Peyer's patch (tissue), 4 donors: Measurements from ENCODE around the gene STAM2.
"Not testable (repeated sequence)": the region's sequence is repeated elsewhere in the genome, so short reads cannot be mapped to it uniquely, and the experiment has no call there.

Experiments used
- POLR2A ChIP-seq, 2 donors: fragments of 450-650 bp; IDR thresholded peaks; one replicate each; pipeline ENCODE4 v1.5.1; 2017; ENCODE audit warnings: antibody characterized with exemption in 2 of 2, mild to moderate bottlenecking in 2 of 2, moderate library complexity in 2 of 2
- TF ChIP-seq, protein P1 (sequence below), 6 experiments: fragments of 450-650 bp in 4 of 6; fragments of 200-600 bp in 2 of 6; sonication (generic) in 1 of 6; IDR thresholded peaks; one replicate each; pipeline ENCODE4 v1.5.1; 2017 to 2019; ENCODE audit warnings: antibody characterized with exemption in 6 of 6, mild to moderate bottlenecking in 3 of 6, moderate library complexity in 1 of 6

DNA sequence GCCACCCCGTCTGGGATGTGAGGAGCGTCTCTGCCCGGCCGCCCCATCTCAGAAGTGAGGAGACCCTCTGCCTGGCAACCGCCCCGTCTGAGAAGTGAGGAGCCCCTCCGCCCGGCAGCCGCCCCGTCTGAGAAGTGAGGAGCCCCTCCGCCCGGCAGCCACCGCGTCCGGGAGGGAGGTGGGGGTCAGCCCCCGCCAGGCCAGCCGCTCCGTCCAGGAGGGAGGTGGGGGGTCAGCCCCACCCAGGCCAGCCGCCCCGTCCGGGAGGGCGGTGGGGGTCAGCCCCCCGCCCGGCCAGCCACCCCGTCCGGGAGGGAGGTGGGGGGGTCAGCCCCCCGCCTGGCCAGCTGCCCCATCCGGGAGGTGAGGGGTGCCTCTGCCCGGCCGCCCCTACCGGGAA is 15.2 kb downstream of the STAM2 start:
- TF ChIP-seq, protein P1, sequence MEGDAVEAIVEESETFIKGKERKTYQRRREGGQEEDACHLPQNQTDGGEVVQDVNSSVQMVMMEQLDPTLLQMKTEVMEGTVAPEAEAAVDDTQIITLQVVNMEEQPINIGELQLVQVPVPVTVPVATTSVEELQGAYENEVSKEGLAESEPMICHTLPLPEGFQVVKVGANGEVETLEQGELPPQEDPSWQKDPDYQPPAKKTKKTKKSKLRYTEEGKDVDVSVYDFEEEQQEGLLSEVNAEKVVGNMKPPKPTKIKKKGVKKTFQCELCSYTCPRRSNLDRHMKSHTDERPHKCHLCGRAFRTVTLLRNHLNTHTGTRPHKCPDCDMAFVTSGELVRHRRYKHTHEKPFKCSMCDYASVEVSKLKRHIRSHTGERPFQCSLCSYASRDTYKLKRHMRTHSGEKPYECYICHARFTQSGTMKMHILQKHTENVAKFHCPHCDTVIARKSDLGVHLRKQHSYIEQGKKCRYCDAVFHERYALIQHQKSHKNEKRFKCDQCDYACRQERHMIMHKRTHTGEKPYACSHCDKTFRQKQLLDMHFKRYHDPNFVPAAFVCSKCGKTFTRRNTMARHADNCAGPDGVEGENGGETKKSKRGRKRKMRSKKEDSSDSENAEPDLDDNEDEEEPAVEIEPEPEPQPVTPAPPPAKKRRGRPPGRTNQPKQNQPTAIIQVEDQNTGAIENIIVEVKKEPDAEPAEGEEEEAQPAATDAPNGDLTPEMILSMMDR (IDR thresholded peaks at IDR 0.05), result not testable (repeated sequence)
- TF ChIP-seq POLR2A (IDR thresholded peaks at IDR 0.05), result not testable (repeated sequence)
